Thyroid gland (tissue), 4 donors: ENCODE results near the gene HBE1.

Experiments used
- CTCF ChIP-seq, 6 experiments: fragments of 200-600 bp in 3 of 6; fragments of 450-650 bp in 3 of 6; sonication (generic) in 3 of 6; IDR thresholded peaks; one replicate each; pipeline ENCODE4 v1.5.1; 2016 to 2019; ENCODE audit warnings: antibody characterized with exemption in 6 of 6, mild to moderate bottlenecking in 2 of 6, inconsistent platforms in 1 of 6, moderate library complexity in 1 of 6
- POLR2A ChIP-seq, 2 donors: fragments of 450-650 bp; IDR thresholded peaks; one replicate each; pipeline ENCODE4 v1.6.1; 2017; ENCODE audit warnings: antibody characterized with exemption in 2 of 2, mild to moderate bottlenecking in 2 of 2, moderate library complexity in 1 of 2

DNA sequence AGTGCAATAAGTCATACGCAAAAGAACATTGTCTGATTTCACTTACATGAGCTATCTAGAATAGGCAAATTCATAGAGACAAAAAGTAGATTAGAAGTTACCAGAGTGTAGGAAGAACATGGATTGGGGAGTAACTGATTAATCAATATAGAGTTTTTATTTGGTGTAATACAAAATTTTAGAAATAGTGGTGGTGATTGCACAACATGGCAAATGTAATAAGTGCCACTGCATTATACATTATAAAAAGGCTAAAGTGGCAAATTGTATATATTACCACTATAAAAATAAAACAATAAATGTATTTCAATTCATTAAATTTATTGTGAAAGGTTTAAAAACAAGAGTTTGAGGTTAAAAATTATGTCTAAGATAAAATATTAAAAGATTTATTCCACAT is 40.7 kb upstream of the HBE1 start:
- no peak for TF ChIP-seq CTCF (IDR thresholded peaks at IDR 0.05)
- TF ChIP-seq POLR2A (IDR thresholded peaks at IDR 0.05), result no peak
